Umbilical cord (tissue), 2 donors: ENCODE measurements around the gene BZW1. TPM values are rescaled to one million over a fixed set of nuclear protein-coding genes. Genes with fewer than 3 reads are reported as not detected.

Source experiments
- DNase-seq: peaks from one replicate; pipeline ENCODE4 v3.0.0-alpha.2; 2015; ENCODE audit warnings: low spot score
- total RNA-seq: library from RNA; depleted of rRNA; stranded (reverse); fragments of >200 nt; gene quantifications from one replicate; pipeline ENCODE4 v1.2.3, GENCODE V29; 2014; ENCODE audit warnings: low replicate concordance; ENCODE audit not compliant: insufficient read depth

BZW1 gene
- total RNA-seq, 1 donor from 2014 or later: 281 TPM

DNA sequence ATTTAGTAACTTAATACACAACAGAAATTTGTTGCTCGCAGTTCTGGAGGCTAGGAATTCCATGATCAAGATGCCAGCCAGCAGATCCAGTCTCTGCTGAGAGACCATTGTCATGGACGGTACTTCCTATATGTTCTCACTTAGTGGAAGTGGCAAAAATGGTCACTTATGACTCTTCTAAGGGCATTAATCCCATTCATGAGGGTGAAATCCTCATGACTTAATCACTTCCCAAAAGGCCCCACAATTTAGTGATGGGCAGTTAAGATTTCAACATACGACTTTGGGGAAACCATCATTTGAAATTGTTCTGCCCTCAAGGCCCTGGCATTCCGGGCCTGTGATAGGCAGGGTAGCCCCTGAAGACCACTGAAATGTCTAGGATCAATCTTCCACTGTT, 23.0 kb downstream of the BZW1 start:
- no peak for DNase-seq

DNA sequence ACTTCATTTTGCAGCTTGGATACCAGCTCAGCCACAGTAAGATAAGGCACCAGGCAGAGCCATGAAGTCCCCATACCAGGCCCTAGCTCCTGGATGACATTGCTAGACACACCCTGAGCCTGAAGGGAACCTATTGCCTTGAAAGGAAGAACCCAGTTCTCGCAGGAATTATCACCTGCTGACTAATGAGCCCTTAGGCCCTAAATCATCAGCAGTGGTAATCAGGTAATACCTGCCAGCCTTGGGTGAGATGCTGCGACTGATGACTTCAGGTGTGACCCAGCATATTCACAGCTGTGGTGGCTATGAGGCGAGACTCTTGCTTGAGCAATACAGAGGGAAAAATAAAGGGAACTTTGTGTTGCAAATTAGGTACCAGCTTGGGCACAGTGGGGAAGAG, 27.8 kb downstream of the BZW1 start:
- no peak for DNase-seq

DNA sequence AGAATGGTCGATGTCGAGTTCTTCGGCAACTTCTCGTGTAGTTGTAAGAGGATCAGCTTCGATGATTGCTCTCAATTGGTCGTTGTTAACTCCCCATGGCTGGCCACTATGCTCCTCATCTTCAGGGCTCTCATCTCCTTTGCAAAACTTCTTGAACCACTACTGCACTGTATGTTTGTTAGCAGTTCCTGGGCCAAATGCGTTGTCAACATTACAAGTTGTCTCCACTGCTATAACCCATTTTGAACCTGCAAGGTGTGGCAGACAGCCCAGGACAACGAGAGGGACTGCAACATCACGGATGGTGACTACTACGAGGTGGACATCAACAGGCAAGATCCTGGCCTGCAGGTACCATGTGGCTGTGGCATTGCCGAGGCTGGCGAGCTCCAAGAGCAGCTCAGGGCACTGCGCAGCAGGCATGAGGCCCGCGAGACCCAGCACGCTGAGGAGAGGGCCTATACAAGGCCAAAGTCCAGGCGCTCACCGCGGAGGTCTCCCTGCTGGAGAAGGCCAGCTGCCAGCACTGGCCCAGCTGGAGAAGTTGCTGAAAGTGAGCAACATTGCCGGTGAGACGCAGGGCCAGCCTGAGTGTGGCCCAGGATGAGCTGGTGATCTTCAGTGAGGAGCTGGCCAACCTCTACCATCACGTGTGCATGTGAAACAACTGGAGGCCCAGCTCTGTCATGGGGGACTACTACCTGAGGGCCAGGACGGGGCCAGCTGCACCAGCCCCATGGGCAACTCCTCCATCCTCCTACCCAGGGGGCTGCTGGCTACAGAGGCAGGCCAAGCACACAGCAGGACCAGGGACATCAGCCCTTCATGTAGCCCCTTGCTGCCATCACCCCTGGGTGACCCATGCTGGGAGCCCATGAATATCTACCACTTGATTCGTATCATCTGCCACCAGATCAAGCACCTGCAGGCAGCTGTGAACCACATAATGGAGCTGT, 32.6 kb downstream of the BZW1 start:
- no peak for DNase-seq

DNA sequence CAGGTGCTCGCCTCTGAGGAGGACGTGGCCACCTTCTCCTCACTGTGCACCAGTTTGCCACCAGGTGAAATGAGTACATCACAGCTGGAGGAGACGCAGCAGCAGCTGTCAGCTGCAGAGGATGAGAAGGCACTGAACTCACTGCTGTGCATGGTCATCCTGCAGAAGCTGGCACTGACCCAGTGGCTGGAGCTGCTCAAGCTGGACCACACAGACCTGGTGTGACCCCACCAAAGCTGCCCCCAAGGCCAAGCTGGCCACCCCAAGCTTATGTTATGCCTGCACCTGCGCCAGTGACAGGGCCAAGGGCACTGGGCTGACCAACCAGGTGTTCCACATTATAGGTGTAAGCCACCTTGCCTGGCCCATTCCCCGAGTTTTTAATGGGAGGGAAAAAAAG, 33.5 kb downstream of the BZW1 start:
- DNase-seq: no peak

DNA sequence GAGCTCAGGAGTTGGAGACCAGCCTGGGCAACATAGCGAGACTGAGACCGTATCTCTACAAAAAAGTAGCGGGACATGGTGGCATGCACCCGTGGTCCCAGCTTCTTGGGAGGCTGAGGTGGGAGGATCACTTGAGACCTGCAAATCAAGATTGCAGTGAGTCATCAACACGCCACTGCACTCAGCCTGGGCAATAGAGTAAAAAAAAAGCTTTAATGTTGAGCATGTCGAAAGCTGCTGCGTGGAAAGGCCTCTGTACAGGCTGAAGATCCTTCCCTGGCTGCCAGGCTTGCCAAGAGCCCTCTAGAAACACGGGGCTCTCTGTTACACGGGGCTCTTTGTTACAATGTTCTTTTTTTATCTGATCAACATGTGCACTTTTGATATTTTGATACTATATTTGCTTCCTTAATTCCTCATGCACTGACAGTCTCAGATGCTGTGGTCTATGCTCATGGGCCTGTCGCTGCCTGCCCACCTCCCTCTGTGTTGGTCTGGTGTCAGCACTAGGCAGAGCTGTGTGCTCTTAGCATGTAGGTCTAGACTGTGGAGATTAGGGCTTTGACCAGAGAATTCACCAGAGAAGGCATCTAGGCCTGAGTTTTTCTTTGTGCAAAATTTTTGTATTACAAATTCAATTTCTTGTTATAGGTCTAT, 34.1 kb downstream of the BZW1 start:
- no peak for DNase-seq

DNA sequence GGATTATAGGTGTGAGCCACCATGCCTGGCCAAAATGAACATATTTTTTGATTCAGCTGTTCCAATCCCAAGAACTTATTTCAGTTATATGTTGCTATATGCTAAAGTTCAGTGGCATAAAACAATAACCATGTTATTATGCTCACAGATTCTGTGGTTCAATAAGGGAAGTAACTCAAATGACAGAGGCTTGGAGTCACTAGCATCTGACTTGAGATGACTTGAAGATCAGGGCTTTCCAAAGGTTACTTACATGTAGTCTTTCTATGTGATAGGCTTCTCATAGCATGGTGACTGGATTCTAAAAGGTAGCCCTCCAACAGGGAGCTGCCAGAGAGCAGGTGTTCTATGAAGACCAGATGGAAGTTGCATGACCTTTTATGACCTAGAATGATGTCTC, 35.6 kb downstream of the BZW1 start:
- no peak for DNase-seq

DNA sequence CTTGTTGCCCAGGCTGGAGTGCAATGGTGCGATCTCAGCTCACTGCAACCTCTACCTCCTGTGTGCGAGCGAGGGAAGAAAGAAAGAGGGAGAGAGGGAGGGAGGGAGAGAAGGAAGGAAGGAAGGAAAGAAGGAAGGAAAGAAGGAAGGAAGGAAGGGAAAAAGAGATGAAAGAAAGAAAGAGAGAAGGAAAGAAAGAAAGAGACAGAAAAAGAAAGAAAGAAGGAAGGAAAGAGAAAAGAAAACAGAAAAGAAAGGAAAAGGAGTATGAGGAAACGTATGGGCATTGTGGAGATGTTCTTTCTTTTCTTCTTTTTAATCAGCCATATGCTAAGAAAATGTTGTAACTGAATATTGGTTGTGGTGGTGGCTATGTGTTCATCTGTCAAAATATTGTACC, 36.2 kb downstream of the BZW1 start:
- no peak for DNase-seq

DNA sequence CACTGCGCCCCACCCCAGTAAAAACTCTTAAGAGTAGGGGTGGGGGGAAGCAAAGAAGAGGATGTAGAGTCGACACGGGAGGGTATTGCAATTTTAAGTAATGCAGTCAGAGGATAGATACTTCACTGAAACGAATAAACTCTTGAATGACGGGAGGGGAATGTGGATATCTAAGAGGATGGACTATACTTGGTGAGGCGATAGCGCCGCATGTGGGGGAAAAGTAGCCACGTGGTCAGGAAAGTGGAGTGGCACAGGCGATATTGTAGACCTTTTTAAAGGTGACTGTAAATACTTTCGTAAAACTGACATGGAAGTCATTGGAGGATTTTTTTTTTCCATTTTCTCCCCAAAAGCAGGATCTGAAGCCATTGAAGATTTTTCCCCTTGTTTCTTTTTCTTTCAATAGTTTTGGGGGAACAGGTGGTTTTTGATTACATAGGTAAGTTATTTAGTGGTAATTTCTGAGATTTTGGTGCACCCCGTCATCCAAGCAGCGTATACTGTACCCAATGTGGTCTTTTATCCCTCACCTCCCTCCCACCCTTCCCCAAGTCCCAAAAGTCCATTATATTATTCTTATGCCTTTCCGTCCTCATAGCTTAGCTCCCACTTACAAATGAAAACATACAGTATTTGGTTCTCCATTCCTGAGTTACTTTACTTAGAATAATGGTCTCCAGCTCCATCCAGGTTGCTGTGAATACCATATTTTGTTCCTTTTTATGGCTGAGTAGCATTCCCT, 39.0 kb downstream of the BZW1 start:
- no peak for DNase-seq

DNA sequence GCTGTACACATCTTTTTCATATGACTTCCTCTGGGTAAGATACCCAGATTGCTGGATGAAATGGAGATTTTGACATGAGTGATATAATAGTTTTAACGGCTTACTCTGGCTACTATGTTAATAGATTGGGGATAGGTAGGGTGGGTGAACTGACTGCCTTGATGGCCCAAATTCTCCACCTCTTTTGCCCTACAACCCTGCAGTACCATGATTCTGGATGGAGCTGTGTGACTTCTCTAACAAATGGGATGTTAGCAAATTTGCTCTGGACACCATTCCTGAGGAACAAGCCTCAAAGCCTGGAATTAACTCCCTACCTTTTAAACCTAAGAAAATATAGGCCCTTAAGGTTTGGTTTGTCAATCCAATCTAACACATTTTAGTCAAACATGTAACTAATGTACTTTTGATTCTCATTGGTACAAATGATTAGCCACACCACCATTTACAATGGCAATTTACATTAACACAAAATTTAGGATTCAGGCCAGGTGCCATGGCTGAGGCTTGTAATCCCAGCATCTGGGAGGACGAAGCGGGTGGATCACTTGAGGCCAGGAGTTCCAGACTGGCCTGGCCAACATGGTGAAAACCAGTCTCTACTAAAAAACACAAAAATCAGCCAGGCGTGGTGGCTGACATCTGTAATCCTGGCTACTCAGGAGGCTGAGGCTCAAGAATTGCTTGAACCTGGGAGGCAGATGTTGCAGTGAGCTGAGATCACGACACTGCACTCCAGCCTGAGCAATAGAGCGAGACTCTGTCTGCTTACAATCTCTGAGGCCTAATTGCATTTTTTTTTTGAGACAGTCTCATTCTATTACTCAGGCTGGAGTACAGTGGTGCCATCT, 39.9 kb downstream of the BZW1 start:
- no peak for DNase-seq

DNA sequence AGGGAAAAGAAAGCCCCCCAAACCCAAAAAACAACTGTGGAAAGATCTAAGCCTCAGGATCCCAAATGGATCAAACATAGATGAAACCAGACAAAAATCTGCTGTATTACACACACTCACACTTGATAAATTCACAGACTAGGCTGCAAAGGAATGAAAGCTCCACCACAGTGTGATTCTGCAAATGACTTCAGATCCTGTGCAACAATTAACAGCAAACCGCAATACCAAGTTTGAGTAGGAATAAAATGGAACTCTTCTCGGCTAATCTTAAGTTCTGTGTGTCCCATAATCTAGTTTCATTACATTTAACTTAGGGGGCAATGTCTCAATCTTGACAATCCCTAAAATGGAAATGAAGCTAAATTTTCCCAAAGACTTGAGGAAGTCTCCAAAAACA, 40.9 kb downstream of the BZW1 start:
- no peak for DNase-seq

DNA sequence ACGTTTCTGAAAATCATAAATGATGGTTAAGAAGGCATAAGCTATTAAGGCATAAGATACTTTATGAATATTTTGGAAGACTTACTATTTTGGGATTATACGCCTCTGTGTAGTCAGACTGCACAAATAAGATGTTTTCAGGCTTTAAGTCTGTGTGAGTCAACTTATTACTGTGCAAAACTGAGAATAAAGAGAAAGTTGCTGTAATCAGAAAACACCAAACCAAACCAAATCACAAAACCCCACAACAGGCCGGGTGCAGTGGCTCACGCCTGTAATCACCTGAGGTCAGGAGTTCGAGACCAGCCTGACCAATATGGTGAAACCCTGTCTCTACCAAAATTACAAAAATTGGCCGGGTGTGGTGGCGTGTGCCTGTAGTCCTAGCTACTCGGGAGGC, 45.1 kb downstream of the BZW1 start:
- DNase-seq: no peak

DNA sequence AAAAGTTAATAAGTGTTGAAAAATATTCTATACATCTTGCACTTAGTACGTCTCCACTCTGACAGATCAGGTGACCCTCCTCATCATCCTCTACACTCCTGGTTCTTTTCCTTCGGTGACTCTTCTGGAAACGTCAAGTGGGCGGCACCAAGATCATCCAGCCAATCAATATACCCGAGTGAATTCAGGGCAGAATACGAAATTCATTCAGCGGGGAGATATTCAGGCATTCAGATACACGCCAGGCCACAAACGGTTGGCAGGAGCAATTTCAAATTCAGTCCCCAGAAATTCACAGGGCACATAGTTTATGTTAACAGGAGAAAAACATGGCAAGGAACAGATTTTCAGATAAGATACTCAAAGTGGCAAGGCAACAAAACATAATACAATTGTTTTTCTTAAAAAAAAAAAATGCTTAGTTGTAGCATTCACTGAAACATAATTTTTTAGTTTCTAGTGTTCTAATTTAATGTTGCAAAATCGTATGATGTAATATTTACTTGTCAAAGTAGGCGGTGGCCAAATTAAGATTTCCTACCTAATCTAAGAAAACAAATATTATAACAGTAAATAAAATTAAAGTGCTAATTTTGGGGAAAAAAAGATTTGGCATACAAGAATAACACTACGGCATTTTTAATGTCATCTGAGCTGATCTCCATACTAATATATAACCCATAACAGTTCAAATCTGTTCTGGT, 48.5 kb downstream of the BZW1 start:
- no peak for DNase-seq

DNA sequence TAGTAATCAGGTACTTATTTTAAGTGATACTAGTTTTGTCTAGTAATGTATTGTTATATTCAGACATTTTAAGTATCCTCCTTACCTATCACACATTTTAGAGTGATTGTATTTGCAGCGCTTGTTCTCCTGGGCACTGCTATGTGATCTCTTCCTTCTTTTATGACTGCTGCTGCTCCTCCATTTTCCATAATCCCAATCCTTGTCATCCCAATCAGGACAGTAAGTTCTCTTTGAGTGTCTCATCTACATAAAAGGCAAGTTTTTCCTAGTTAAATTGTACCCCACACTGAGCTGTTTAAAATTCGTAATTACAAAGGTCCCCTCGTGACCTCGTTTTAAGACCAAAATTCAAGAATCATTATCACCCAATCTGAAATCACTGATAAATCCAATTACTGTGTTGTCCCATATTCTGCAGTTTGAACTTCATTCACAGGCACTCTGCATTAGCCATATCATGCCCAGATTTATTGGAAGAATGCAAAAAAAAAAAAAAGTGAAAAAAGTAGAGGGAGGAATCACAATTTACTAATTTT, 50.0 kb downstream of the BZW1 start:
- peak; percentile 12 for DNase-seq

DNA sequence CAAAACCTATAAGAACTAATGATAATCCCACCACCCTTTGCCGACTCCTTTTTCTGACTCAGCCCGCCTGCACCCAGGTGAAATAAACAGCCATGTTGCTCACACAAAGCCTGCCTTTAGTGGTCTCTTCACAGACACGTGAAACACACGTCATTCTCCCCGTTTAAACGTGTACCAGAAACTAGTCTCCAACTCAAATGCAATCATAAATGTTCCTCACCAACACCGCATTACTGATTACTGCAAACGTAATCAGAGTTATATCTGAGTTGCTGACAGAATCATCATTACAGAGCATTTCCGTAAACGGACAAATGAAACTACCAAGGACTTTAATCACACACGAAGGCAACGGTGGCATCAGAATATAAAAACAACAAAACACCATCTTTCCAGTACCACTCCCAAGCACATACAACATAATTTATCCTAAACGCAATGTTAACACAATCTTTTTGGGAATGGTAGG, 50.9 kb downstream of the BZW1 start:
- peak; percentile 57 for DNase-seq

DNA sequence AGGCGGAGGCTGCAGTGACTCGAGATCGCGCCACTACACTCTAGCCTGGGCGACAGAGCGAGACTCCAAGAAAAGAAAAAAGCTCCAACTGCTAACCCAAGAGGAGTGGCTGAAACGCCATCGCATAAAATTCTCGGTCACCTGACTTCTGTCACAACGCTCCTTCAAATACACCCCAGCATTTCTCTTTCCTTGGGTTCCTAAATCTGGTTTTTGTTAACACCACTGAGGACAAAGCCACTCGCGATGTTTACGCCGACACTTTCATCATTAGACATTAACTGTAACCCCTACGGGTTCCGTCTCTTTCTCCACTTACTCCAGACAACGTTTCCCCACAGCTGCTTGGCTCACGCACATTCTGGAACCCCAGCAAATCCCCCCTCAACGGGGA, 52.1 kb downstream of the BZW1 start:
- DNase-seq: no peak

DNA sequence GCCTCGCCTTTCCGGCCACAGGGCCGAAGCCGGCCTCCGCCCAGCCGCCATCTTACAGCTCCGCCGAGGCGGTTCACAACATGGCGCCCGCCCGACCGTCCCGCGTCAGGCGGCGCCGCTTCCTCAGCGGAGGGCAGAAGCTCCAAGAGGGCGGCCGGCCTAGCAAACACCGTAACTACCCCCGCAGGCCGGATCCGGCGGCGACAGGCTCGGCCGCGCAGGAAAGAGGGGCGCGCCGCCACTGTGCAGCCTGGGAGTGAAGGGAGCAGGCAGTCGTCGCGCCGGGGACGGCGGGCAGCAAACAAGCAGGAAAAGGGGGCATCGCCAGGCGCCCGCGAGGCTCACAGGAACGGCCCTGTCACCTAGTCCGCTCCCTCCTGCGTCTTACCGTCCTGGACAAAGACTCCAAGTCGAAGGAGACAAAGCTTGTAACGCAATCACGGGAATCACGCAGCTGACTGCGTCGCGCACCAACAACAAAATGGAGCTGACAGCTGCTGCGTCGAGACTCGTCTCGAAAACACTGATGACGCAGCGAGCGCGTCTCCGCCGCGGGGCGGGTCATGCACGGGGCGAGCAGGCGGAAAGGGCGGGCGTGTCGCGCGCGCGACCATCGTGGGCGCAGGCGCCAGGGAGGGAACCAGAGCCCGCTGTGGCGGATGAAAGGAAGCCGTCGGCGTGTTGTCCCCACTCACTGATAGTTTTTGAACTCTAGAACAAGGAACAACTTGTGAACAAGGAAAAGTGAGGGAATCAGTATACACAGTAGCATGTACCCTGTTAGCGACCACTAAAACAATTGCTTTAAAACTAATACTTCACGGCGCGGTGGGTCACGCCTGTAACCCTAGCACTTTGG, 52.7 kb downstream of the BZW1 start, which contains the start of gene CLK1:
TSS of gene CLK1 (minus strand) at position 483 of the 859 bp plus-strand sequence. CDS start 2,796 bp downstream, outside the sequence.
- peak; percentile 97 for DNase-seq

DNA sequence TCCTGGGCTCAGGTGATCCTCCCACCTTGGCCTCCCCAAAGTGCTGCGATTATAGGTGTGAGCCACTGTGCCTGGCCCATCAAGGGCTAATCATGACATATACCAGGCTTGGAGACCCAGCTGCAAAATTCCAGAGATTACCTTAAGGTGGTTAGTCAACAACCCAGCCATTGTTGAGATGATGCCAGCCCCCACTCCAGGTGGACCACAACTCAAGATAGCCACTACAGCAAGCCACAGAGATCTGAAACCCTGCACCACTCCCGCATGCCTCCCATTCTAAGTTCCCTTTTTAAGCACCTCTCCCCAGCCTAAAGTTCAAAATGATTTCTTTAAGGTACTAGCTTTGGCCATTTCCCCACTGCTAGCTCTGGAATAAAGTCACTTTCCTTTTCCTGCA, 57.3 kb downstream of the BZW1 start:
- no peak for DNase-seq

DNA sequence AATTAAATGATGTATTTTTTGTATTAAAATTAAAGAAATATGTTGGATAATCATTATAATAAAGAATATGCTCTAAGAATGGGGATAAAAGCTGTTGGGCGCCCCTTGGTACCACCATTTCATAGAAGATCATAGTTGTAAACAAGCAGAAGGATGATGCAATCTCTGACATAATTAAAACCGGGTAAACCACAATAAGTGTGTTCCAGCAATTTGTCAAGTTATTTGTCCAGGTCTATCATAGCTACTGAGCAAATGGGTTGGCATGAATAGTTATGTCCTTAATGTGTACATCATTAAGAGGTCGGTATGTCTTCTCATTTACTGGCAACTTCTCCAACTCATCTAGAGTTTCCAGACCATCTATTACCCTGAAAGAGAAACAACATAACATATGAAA, 59.4 kb downstream of the BZW1 start:
- no peak for DNase-seq

DNA sequence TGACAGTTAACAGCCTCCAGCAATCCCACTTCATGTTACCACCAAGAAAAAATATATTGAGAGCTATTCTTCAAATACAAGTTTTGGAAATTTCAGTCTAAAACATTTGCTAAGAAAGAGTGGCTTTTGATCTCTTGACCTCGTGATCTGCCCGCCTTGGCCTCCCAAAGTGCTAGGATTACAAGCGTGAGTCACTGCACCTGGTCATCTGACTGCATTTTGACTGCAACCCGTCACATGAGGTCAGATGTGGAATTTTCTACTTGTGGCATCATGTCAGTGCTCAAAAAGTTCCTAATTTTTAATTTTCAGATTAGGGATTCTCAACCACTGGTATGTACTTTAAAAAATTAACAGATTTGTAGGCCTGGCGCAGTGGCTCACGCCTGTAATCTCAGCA, 61.9 kb downstream of the BZW1 start:
- DNase-seq: no peak
